ES-I3 (cell line): Measurements from ENCODE around the gene PRKAB1.
"Not testable (repeated sequence)": the region's sequence is repeated elsewhere in the genome, so short reads cannot be mapped to it uniquely, and the experiment has no call there.

Experiments used
- H3K36me3 ChIP-seq: 2 replicates; pipeline ENCODE4 v1.6.1; 2013; ENCODE audit warnings: mild to moderate bottlenecking, low read length, control low read depth, moderate library complexity; ENCODE audit not compliant: insufficient read depth
- H3K4me1 ChIP-seq: 2 replicates; pipeline ENCODE4 v1.6.1; 2013; ENCODE audit warnings: mild to moderate bottlenecking, control low read depth, low read length; ENCODE audit not compliant: insufficient read depth
- H3K9ac ChIP-seq: 2 replicates; pipeline ENCODE4 v1.6.1; 2013; ENCODE audit warnings: low read depth, mild to moderate bottlenecking, low read length, moderate library complexity
- H3K9me3 ChIP-seq: 2 replicates; pipeline ENCODE4 v1.6.1; 2013; ENCODE audit warnings: mild to moderate bottlenecking, low read length, moderate library complexity; ENCODE audit not compliant: control insufficient read depth, insufficient read depth

The PRKAB1 gene

DNA sequence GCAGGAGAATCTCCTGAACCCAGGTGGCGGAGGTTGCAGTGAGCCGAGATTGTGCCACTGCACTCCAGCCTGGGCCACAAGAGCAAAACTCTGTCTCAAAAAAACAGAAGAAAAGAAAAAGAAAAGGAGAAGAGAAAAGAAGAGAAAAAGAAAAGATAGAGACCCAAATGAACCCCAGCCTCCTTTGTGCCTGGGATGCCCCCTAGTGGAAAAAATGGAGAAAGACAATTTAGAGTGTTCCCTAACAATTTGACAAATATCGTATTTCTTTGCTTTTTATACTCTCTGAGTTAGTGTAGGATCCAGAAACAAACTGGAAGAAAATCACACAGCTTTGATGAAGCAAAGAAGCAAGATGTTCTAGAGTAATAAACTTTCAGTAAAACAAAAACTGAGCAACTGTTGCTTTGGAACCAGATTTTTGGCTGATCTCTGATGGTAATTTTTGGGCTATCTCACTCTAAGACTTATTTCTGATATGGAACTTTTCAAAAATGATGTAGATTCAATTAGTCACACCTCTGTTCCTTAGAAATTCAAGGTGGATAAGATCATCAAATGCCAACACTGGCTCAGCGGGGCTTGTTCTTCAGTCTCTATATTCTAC lies 18.6 kb upstream of the PRKAB1 start:
- peaks cover 5% of the 10 kb centered on the region for H3K9me3 ChIP-seq
- H3K36me3 ChIP-seq, result no peaks in the 10 kb centered on the region
- no peak overlapping the region for H3K9ac ChIP-seq
- H3K4me1 ChIP-seq, result no peaks in the 10 kb centered on the region

DNA sequence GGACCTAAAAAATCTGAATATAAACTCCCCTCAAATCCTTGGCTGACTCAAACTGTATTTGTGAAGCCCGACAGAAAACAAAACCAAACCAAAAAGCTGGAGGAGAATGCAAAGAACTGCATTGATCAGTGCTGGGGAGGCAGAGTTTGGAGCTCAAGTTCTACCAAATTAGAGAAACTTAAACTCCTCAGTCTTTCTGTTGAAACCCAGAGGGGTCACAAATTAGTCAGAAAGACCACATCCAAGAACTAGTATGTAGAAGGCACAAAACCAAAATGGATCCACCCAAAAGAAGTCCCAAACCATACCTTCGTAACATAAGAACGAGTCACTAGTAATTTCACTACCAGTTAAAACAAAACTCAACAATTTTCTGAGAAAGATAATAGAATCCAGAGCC lies 15.3 kb upstream of the PRKAB1 start:
- H3K9ac ChIP-seq, result no peak overlapping the region
- peaks cover 5% of the 10 kb centered on the region for H3K9me3 ChIP-seq
- H3K36me3 ChIP-seq, result no peaks in the 10 kb centered on the region
- H3K4me1 ChIP-seq, result no peaks in the 10 kb centered on the region

GRCh38 chr12:119657001-119657400 lies 10.9 kb upstream of the PRKAB1 start:
- not testable (repeated sequence) for H3K36me3 ChIP-seq

DNA sequence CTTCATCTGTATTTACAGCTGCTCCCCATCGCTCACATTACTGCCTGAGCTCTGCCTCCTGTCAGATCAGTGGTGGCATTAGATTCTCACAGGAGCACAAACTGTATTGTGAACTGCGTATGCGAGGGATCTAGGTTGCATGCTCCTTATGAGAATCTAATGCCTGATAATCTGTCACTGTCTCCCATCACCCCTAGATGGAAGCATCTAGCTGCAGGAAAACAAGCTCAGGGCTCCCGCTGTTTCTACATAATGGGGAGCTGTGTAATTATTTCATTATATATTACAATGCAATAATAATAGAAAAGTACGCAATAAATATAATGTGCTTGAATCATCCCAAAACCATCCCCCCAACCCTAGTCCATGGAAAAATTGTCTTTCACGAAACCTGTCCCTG lies 9.8 kb upstream of the PRKAB1 start:
- H3K9me3 ChIP-seq, H3K9ac ChIP-seq, H3K36me3 ChIP-seq, H3K4me1 ChIP-seq: not testable (repeated sequence)

More at GRCh38 chr12:119657001-119657400, 10.9 kb upstream of the PRKAB1 start:
- not testable (repeated sequence) for H3K9me3 ChIP-seq, H3K4me1 ChIP-seq, H3K9ac ChIP-seq

DNA sequence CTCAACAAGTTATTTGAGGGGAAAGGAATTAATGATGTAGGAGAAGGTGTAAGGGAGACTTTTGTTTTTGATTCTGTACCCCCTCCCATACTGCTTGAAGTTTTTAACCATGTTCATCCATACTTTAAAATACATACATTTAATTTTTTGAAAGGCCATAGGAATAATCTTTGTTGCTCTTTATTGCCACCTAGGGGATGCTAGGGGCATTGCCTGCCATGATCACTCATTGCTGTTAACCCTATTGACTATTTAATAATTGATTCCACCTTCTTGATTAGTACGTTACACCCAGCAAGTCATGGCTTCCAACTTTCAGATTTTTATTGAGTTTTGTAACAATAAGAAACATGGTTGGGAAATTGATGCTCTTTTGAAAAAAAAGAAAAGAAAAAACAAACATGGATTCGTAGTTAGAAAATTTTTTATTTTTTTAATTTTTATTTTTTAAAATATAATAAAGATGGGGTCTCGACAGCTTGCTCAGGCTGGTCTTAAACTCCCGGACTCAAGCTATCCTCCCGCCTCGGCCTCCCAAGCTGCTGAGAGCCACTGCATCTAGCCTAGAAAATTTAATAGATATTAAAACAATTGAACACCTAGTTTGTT lies 8.5 kb upstream of the PRKAB1 start:
- Histone ChIP-seq H3K4me1 (no peaks in the 10 kb centered on the region), H3K36me3 (no peaks in the 10 kb centered on the region), H3K9me3 (no peaks in the 10 kb centered on the region), H3K9ac (no peak overlapping the region)

GRCh38 chr12:119660076-119660475 lies 7.9 kb upstream of the PRKAB1 start:
- Histone ChIP-seq H3K4me1 (no peaks in the 10 kb centered on the region), H3K9me3 (no peaks in the 10 kb centered on the region), H3K9ac (no peak overlapping the region), H3K36me3 (no peaks in the 10 kb centered on the region)

GRCh38 chr12:119661882-119662281 lies 6.1 kb upstream of the PRKAB1 start:
- H3K36me3 ChIP-seq, result no peaks in the 10 kb centered on the region
- no peaks in the 10 kb centered on the region for H3K9me3 ChIP-seq
- no peak overlapping the region for H3K9ac ChIP-seq
- H3K4me1 ChIP-seq, result no peaks in the 10 kb centered on the region; the same call in 1 of the 2 replicates

- H3K9ac ChIP-seq, result no peak overlapping the region
- no peaks in the 10 kb centered on the region; the same call in 1 of the 2 replicates for H3K4me1 ChIP-seq
- H3K36me3 ChIP-seq, result no peaks in the 10 kb centered on the region
- H3K9me3 ChIP-seq, result no peaks in the 10 kb centered on the region
These were observed 3.3 kb upstream of the PRKAB1 start for GRCh38 chr12:119664642-119665041.

DNA sequence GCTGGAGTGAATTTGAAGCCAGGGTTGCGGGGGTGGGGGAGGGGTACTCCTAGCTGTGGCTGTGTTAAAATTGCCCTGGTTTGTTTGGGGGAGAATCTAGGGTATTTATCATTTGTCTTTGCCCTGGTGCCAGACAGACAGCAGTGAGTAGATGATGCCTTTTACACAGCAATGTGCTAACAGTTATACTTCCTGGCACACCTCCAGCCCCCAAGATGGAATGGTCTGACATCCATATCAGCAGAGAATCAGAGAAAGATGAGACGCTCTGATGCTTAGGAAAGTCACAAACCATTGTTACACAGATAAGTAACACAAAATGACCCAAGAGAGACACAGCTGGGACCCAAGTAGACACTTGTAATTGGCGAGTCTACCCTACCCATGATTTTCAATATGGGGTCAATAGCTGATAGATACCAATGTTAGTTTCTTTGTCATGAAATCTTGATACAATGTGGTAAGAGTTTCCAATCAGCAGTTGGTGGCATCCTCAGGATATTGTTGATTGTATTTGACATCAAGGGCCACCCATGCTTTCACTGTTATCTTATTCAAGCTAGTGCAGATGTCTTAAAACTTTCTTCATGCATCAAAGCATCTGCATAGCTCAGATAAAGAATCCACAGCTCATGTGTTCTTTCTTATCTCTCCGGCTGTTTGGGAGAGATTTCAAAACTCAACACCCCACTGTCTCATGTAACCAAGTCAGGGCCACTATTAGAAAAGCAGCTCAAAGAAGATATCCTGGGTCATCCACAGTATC lies 2.6 kb upstream of the PRKAB1 start:
- no peaks in the 10 kb centered on the region; the same call in 1 of the 2 replicates for H3K4me1 ChIP-seq
- H3K9ac ChIP-seq, result no peak overlapping the region

DNA sequence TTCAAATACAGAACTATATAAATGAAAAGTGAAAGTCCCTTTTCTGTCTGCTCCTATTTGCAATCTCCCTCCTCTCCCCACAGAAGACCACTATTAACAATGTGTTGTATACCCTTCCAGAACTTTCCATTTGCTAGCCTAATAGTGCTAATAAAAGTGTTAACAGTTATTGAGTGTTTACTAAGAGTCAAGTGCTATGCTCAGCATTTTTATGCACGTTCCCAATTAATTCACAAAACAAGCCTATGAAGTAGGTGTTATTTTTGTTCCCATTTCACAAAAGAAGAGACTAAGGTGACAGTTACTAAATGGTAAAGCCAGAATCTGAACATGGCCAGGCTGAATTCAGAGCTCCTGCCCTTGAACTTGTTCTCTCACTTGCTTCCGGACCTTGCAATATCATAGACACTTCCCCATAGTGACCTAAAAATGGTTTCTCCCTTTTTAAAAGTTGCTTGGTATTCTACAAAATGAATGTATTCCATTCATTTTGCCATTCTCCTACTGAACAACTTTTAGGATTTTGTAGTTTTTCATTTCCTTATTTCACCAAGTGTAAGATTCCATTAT lies 1.6 kb upstream of the PRKAB1 start:
- peaks cover 3% of the 10 kb centered on the region; the same call in 1 of the 2 replicates for H3K36me3 ChIP-seq
- no peak overlapping the region for H3K9ac ChIP-seq
- no peaks in the 10 kb centered on the region; the same call in 1 of the 2 replicates for H3K4me1 ChIP-seq
- no peaks in the 10 kb centered on the region for H3K9me3 ChIP-seq

More for the DNA sequence above, 2.6 kb upstream of the PRKAB1 start:
- Histone ChIP-seq H3K36me3 (no peaks in the 10 kb centered on the region; the same call in 1 of the 2 replicates), H3K9me3 (no peaks in the 10 kb centered on the region)

GRCh38 chr12:119666900-119667576 lies 895 bp upstream of the PRKAB1 start:
- H3K9ac ChIP-seq, result peak overlapping the region; percentile 95
- peaks cover 3% of the 10 kb centered on the region; the same call in 1 of the 2 replicates for H3K36me3 ChIP-seq
- H3K4me1 ChIP-seq, result no peaks in the 10 kb centered on the region; the same call in 1 of the 2 replicates
- no peaks in the 10 kb centered on the region for H3K9me3 ChIP-seq

- Histone ChIP-seq H3K9ac (peak overlapping the region; percentile 95), H3K4me1 (no peaks in the 10 kb centered on the region; the same call in 1 of the 2 replicates), H3K9me3 (no peaks in the 10 kb centered on the region), H3K36me3 (peaks cover 15% of the 10 kb centered on the region)
These were observed 450 bp downstream of the PRKAB1 start for GRCh38 chr12:119668324-119668841.

DNA sequence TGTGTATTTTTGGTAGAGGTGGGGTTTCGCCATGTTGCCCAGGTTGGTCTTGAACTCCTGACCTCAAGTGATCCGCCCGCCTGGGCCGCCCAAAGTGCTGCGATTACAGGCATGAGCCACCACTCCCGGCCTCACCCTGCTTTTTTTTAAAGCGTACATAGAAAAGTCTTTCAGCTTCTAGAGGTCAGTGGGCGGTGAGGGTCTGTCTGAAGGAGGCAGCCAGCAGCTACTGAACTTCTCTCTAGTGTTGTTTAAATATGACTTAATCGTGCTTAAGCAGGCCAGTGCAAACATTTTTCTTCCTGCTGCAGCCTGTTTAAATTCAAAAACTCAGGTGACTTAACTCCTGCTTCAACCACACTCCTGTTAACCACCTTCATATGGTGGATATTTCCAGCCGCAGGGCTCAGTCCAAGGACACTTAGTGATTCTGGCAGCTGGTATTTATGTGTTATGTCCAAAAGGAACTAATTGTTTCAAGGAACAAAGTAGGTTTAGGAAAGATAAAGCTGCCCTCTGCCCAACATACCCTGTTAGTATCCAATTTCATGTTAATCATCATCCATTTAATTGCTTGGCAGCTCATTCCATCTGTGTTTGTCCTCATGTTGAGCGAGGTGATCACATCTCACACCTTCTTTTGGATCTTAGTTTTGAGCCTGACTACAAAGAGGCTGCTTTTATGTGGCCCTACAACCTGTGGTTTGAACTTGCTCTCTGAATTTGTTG lies 2.0 kb downstream of the PRKAB1 start:
- H3K9me3 ChIP-seq, result no peaks in the 10 kb centered on the region
- H3K36me3 ChIP-seq, result peaks cover 25% of the 10 kb centered on the region
- H3K4me1 ChIP-seq, result no peaks in the 10 kb centered on the region; the same call in 1 of the 2 replicates
- H3K9ac ChIP-seq, result no peak overlapping the region
